OCI-LY1 (cell line): ENCODE data around the gene DENND1A.

ENCODE experiments used
- EZH2 ChIP-seq: fragments of 200-600 bp; sonication (generic), shearing (Covaris generic); IDR thresholded peaks from 2 replicates; pipeline ENCODE4 v1.8.0; 2017; ENCODE audit warnings: borderline replicate concordance, mixed run types, mild to moderate bottlenecking, antibody characterized with exemption, low read length, moderate library complexity, mixed read lengths
- TF ChIP-seq, protein P1 (sequence below): fragments of 200-600 bp; sonication (generic), shearing (Covaris generic); IDR thresholded peaks from 2 replicates; pipeline ENCODE4 v1.5.1; 2017; ENCODE audit warnings: mild to moderate bottlenecking, antibody characterized with exemption, low read length, moderate library complexity, mixed read lengths

DNA sequence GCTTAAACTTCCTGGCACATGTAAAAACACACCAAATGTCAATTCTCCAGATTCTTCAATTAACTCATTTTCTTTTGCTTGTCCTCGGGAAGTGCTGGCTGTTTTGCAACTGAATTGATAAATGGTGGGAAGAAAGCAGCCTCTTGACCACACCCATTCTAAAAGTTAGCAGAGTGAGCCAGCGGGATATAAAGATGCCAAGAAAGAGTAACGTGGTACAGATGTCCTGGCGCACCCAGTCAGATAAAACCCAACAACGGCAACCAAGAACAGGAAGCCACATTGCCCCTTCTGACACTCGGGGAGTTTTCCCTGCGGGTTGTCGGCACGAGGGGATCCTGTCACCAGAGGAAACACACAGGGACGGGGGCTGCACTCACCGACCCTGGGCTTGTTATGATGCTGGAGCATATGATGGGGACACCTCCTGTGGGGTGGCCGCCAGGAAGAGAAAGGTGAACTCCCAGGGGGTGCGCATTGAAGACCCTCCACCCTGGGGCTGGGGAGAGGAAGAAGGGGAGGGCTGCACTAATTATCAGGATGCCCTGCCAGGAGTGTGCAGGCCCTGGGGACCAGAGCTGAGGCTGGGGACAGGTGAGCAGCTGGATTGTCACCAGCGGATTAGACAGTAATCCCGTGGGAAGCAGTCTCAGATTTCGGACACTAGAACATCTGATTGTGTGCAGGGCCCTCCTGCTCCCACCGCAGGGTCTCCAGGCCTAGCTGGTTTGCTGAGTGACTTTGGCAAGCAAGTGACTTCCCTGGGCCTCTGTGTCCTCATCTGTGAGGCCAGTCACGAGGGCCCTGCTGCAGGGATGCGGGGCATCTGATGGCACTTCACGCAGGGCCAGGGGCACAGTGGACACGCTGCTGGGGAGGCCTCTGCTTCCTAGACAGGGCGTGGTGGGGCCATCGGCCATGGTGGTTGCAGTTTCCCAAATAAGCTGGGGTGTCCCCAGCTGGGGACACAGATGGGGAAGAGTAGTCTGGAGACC lies 514.7 kb downstream of the DENND1A start:
- TF ChIP-seq, protein P1, sequence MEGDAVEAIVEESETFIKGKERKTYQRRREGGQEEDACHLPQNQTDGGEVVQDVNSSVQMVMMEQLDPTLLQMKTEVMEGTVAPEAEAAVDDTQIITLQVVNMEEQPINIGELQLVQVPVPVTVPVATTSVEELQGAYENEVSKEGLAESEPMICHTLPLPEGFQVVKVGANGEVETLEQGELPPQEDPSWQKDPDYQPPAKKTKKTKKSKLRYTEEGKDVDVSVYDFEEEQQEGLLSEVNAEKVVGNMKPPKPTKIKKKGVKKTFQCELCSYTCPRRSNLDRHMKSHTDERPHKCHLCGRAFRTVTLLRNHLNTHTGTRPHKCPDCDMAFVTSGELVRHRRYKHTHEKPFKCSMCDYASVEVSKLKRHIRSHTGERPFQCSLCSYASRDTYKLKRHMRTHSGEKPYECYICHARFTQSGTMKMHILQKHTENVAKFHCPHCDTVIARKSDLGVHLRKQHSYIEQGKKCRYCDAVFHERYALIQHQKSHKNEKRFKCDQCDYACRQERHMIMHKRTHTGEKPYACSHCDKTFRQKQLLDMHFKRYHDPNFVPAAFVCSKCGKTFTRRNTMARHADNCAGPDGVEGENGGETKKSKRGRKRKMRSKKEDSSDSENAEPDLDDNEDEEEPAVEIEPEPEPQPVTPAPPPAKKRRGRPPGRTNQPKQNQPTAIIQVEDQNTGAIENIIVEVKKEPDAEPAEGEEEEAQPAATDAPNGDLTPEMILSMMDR = no peak
- TF ChIP-seq EZH2 = no peak
